ENCODE measurements around the gene ATP2B2. TPM values are rescaled to one million over a fixed set of nuclear protein-coding genes. Genes with fewer than 3 reads are reported as not detected.

The ATP2B2 gene
- total and polyA plus RNA-seq, 2 donors from 2014 or later: 0.19 to 0.22 TPM

DNA sequence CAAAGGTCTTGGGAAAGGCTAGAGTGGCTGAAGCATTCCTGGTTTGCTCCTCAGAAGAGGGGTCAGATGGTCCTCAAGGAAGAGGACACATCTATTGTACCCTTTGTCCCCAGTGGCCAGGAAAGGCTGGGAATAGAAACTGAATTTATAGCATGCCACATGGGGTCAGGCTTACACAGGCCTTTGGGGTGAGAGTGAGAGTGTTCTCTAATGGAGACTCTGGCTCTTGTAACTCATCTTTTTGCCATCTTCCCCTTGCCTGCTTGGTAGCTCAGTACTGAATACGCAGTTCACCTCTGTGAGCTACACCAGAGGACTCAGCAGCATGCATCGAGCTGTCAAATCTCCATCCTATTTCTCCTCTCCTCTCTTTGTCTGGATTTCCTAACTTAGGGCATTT lies 87.5 kb downstream of the ATP2B2 start:
- Histone ChIP-seq H3K27ac (ENCODE audit: low read depth in 2 of 2, low read length in 2 of 2) (no peak overlapping the region), H3K4me3 (ENCODE audit: low read length in 3 of 3) (no peak overlapping the region), H3K27me3 (ENCODE audit: control insufficient read depth, insufficient read depth, low read length) (no peaks in the 10 kb centered on the region), H3K9ac (ENCODE audit: low read length in 3 of 3) (no peak overlapping the region), H3K36me3 (ENCODE audit: control insufficient read depth in 2 of 3, insufficient read depth in 3 of 3, low read length in 3 of 3) (no peaks in the 10 kb centered on the region), H3K4me1 (ENCODE audit: control insufficient read depth in 2 of 3, insufficient read depth in 2 of 3, low read depth in 1 of 3, low read length in 3 of 3) (no peaks in the 10 kb centered on the region), H3K9me3 (ENCODE audit: control insufficient read depth in 2 of 3, insufficient read depth in 1 of 3, low read length in 3 of 3) (no peaks in the 10 kb centered on the region)
- no peak for DNase-seq
- FAIRE-seq: no peak
- intact Hi-C loops (cut with DNase I): no loop called here
- TF ChIP-seq, protein P1, sequence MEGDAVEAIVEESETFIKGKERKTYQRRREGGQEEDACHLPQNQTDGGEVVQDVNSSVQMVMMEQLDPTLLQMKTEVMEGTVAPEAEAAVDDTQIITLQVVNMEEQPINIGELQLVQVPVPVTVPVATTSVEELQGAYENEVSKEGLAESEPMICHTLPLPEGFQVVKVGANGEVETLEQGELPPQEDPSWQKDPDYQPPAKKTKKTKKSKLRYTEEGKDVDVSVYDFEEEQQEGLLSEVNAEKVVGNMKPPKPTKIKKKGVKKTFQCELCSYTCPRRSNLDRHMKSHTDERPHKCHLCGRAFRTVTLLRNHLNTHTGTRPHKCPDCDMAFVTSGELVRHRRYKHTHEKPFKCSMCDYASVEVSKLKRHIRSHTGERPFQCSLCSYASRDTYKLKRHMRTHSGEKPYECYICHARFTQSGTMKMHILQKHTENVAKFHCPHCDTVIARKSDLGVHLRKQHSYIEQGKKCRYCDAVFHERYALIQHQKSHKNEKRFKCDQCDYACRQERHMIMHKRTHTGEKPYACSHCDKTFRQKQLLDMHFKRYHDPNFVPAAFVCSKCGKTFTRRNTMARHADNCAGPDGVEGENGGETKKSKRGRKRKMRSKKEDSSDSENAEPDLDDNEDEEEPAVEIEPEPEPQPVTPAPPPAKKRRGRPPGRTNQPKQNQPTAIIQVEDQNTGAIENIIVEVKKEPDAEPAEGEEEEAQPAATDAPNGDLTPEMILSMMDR (IDR thresholded peaks at IDR 0.05; ENCODE audit: borderline replicate concordance, extremely low read depth, insufficient read depth): no peak

DNA sequence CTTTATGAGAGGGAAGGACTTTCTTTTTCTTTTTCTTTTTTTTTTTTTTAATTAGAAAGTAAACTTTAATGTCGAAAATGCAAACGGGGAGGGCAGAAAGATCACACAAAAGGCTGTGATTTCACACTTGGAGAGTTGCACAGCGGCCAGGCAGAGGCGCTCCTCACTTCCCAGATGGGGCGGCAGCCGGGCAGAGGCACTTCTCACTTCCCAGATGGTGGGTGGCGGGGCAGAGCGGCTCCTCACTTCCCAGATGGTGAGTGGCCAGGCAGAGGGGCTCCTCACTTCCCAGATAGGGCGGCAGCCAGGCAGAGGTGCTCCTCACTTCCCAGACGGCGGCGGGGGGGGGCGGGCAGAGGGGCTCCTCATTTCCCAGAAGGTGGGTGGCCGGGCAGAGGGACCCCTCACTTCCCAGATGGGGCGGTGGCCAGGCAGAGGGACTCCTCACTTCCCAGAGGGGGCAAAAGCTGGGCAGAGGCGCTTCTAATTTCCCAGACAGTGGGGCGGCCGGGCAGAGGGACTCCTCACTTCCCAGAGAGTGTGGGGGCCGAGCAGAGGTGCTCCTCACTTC lies 88.6 kb downstream of the ATP2B2 start:
- no peaks in the 10 kb centered on the region for H3K4me1 ChIP-seq (ENCODE audit: control insufficient read depth in 2 of 3, insufficient read depth in 2 of 3, low read depth in 1 of 3, low read length in 3 of 3)
- H3K27me3 ChIP-seq (ENCODE audit: control insufficient read depth, insufficient read depth, low read length): no peaks in the 10 kb centered on the region
- no peak overlapping the region for H3K27ac ChIP-seq (ENCODE audit: low read depth in 2 of 2, low read length in 2 of 2)
- TF ChIP-seq, protein P1 (IDR thresholded peaks at IDR 0.05; ENCODE audit: borderline replicate concordance, extremely low read depth, insufficient read depth): no peak
- intact Hi-C loops (cut with DNase I): no loop called here
- no peak overlapping the region for H3K9ac ChIP-seq (ENCODE audit: low read length in 3 of 3)
- no peaks in the 10 kb centered on the region for H3K9me3 ChIP-seq (ENCODE audit: control insufficient read depth in 2 of 3, insufficient read depth in 1 of 3, low read length in 3 of 3)
- H3K36me3 ChIP-seq (ENCODE audit: control insufficient read depth in 2 of 3, insufficient read depth in 3 of 3, low read length in 3 of 3): no peaks in the 10 kb centered on the region
- peak in 1 of 5 donors; percentile 74 for DNase-seq
- no peak overlapping the region for H3K4me3 ChIP-seq (ENCODE audit: low read length in 3 of 3)
- no peak for FAIRE-seq

DNA sequence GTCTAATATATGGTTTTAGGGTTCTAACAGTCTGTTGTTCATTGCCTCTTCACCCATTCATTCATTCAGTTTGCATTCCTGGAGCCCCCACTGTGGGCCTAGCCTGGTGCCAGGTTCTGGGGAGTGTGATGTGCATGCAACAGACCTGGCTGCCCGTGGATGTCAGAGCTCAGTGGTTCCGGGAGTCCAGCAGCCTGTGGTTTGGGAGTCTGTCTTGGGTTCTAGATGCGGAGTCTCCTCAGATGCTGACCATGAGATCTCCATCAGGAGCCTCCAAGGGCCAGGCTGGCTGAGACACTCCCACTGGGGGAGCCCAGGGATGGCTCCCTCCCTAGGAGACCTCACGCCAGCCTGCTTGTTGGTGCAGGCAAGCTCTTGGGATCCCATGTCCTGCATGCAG lies 92.3 kb downstream of the ATP2B2 start:
- FAIRE-seq (no peak), DNase-seq (no peak)
- H3K4me1 ChIP-seq (ENCODE audit: control insufficient read depth in 2 of 3, insufficient read depth in 2 of 3, low read depth in 1 of 3, low read length in 3 of 3): no peaks in the 10 kb centered on the region
- no peaks in the 10 kb centered on the region for H3K9me3 ChIP-seq (ENCODE audit: control insufficient read depth in 2 of 3, insufficient read depth in 1 of 3, low read length in 3 of 3)
- no peak overlapping the region for H3K9ac ChIP-seq (ENCODE audit: low read length in 3 of 3)
- TF ChIP-seq, protein P1 (IDR thresholded peaks at IDR 0.05; ENCODE audit: borderline replicate concordance, extremely low read depth, insufficient read depth): no peak
- H3K27me3 ChIP-seq (ENCODE audit: control insufficient read depth, insufficient read depth, low read length): no peaks in the 10 kb centered on the region
- intact Hi-C loops (cut with DNase I): no loop called here
- H3K36me3 ChIP-seq (ENCODE audit: control insufficient read depth in 2 of 3, insufficient read depth in 3 of 3, low read length in 3 of 3): no peaks in the 10 kb centered on the region
- no peak overlapping the region for H3K4me3 ChIP-seq (ENCODE audit: low read length in 3 of 3)
- H3K27ac ChIP-seq (ENCODE audit: low read depth in 2 of 2, low read length in 2 of 2): no peak overlapping the region

Data from kidney (tissue), 14 donors.